Measurements from ENCODE around the gene KCNJ10.

DNA sequence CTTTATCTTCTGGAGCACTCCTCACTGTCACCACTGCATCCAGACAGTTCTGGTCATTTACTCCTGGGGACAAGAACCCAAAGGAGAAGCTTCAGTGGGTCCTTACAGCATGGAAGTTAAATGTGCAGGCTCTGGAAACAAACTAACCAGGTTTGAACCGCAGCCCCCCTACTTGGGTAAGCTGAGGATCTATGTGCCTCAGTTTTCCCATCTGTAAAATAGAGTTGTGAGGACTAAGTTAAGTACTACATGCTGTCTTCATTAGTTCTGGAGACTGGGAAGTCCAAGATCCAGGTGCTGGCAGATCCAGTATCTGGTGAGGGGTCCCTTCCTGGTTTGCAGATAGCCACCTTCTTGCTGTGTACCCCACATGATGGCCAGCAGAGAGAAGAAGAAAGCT lies 37.6 kb upstream of the KCNJ10 start:
- TF ChIP-seq POLR2A (IDR thresholded peaks at IDR 0.05; ENCODE audit: low read length) (no peak), GATA1 (IDR thresholded peaks at IDR 0.05; ENCODE audit: low read depth, low read length) (no peak)
